ENCODE results near the gene CIZ1. TPM values are rescaled to one million over a fixed set of nuclear protein-coding genes. Genes with fewer than 3 reads are reported as not detected.

CIZ1 gene
- total RNA-seq, 1 donor from 2014 or later: 101 TPM

DNA sequence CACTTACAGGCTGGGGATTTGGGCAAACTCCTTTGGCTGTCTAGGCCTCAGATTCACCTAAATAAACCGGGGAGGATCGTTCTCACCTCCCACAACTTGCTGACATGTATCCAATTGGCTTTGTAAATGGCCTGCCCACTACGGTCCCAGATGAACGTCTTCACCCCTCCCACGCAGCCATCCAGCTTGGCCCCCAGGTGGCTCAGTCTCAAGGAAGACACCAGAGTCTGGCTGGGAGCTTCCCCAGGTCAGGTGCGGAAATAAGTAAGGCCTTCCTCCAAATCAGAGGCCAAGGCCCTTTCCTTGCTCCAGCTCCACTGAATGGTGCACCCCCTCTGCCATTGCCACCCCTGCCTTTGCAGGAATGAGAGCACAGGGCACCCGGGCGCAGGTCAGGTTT is 11.4 kb downstream of the CIZ1 start:
- H3K27me3 ChIP-seq: no peaks in the 10 kb centered on the region
- intact Hi-C loops (cut with DNase I): no loop called here
- no peak for DNase-seq (ENCODE audit: extremely low spot score in 2 of 2)
- H3K4me3 ChIP-seq: no peak overlapping the region
- TF ChIP-seq POLR2A (IDR thresholded peaks at IDR 0.05): no peak
- TF ChIP-seq, protein P1, sequence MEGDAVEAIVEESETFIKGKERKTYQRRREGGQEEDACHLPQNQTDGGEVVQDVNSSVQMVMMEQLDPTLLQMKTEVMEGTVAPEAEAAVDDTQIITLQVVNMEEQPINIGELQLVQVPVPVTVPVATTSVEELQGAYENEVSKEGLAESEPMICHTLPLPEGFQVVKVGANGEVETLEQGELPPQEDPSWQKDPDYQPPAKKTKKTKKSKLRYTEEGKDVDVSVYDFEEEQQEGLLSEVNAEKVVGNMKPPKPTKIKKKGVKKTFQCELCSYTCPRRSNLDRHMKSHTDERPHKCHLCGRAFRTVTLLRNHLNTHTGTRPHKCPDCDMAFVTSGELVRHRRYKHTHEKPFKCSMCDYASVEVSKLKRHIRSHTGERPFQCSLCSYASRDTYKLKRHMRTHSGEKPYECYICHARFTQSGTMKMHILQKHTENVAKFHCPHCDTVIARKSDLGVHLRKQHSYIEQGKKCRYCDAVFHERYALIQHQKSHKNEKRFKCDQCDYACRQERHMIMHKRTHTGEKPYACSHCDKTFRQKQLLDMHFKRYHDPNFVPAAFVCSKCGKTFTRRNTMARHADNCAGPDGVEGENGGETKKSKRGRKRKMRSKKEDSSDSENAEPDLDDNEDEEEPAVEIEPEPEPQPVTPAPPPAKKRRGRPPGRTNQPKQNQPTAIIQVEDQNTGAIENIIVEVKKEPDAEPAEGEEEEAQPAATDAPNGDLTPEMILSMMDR (IDR thresholded peaks at IDR 0.05): no peak
- no peak for TF ChIP-seq POLR2AphosphoS5 (IDR thresholded peaks at IDR 0.05; ENCODE audit: insufficient read depth in 1 of 2, low read depth in 1 of 2)
- H3K9me3 ChIP-seq: no peaks in the 10 kb centered on the region
- H3K27ac ChIP-seq: no peak overlapping the region
- peaks cover 0 to 67% of the 10 kb centered on the region in 2 donors for H3K36me3 ChIP-seq
- H3K4me1 ChIP-seq: no peaks in the 10 kb centered on the region

DNA sequence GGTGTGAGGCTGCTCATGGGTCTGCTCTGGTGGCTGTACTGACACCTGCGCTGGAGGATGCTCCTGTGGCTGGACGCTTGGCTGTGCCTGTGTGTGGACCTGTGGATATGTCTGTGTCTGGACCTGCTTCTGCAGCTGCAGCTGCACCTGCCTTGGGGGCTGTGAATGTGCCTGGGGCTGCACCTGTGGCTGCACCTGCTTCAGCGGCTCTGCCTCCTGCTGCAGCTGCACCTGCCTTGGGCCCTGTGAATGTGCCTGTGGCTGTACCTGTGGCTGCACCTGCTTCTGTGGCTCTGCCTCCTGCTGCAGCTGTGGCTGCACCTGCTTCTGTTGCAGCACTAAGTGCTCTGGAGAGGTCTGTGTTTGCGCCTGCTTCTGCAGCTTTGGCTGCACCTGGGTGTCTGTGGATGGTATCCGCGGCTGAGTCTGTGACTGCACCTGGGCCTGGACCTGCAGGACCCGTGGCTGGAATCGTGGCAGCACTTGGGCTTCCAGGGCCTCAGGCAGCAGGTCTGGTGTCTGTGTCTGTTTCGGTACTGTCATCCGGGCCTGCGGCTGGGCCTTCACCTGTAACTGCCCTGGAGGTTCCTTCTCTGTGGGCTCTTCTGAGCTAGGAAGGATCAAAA is 12.5 kb downstream of the CIZ1 start:
- DNase-seq (ENCODE audit: extremely low spot score in 2 of 2): no peak
- Histone ChIP-seq H3K4me3 (no peak overlapping the region), H3K27me3 (no peaks in the 10 kb centered on the region), H3K36me3 (peaks cover 0 to 68% of the 10 kb centered on the region in 2 donors), H3K9me3 (no peaks in the 10 kb centered on the region), H3K4me1 (no peaks in the 10 kb centered on the region), H3K27ac (no peak overlapping the region)
- TF ChIP-seq POLR2AphosphoS5 (IDR thresholded peaks at IDR 0.05; ENCODE audit: insufficient read depth in 1 of 2, low read depth in 1 of 2) (no peak), POLR2A (IDR thresholded peaks at IDR 0.05) (no peak)
- TF ChIP-seq, protein P1 (IDR thresholded peaks at IDR 0.05): no peak
- intact Hi-C loops (cut with DNase I): no loop called here

DNA sequence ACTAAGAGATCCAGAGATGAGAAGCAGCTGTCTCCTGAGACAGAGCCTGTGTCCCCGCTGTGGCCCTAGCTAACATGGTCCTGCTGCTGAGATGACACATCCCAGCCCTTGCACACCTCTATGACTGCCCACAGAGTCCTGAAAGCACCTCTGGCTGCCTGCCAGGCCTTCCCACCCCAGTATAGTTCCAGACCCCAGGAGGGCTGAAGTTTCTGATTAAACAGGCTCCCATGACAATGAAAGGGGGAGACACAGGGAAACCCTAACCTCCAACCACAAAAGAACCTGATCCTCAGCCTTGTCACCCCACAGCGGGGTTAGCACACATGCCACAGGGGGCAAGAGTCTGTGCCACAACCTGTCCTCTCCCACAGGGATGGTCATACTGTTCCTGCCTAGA is 15.6 kb downstream of the CIZ1 start:
- Histone ChIP-seq H3K4me1 (no peaks in the 10 kb centered on the region), H3K36me3 (peaks cover 0 to 69% of the 10 kb centered on the region in 2 donors), H3K9me3 (no peaks in the 10 kb centered on the region), H3K27ac (no peak overlapping the region), H3K4me3 (no peak overlapping the region), H3K27me3 (no peaks in the 10 kb centered on the region)
- DNase-seq (ENCODE audit: extremely low spot score in 2 of 2): no peak
- intact Hi-C loops (cut with DNase I): no loop called here
- TF ChIP-seq POLR2A (IDR thresholded peaks at IDR 0.05) (no peak), POLR2AphosphoS5 (IDR thresholded peaks at IDR 0.05; ENCODE audit: insufficient read depth in 1 of 2, low read depth in 1 of 2) (no peak)
- TF ChIP-seq, protein P1 (IDR thresholded peaks at IDR 0.05): no peak

DNA sequence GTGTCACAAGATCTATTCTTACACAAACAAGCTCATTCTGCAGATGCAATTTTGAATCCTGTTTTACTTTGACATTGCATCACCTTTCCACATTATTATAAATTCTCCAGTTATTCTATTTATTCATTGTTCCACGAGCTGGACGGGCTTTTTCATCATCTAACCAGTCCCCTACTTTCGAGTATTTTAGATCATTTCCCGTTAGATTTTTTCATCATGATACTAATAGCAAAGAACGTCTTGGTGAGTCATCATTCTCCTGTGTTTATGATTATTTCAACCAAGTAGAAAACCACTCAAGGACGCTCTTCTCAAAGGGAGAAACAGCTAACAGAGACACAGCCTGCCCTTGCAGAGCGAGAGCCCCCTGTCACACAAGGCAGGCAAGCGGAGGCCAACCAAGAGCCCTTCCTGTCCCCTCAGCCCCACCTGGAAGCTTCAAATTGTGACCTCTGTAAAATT is 16.2 kb downstream of the CIZ1 start:
- Histone ChIP-seq H3K4me1 (no peaks in the 10 kb centered on the region), H3K27ac (no peak overlapping the region), H3K36me3 (peaks cover 0 to 67% of the 10 kb centered on the region in 2 donors), H3K9me3 (no peaks in the 10 kb centered on the region), H3K4me3 (no peak overlapping the region), H3K27me3 (no peaks in the 10 kb centered on the region)
- TF ChIP-seq POLR2AphosphoS5 (IDR thresholded peaks at IDR 0.05; ENCODE audit: insufficient read depth in 1 of 2, low read depth in 1 of 2) (no peak), POLR2A (IDR thresholded peaks at IDR 0.05) (no peak)
- TF ChIP-seq, protein P1 (IDR thresholded peaks at IDR 0.05): no peak
- DNase-seq (ENCODE audit: extremely low spot score in 2 of 2): no peak
- intact Hi-C loops (cut with DNase I): no loop called here

DNA sequence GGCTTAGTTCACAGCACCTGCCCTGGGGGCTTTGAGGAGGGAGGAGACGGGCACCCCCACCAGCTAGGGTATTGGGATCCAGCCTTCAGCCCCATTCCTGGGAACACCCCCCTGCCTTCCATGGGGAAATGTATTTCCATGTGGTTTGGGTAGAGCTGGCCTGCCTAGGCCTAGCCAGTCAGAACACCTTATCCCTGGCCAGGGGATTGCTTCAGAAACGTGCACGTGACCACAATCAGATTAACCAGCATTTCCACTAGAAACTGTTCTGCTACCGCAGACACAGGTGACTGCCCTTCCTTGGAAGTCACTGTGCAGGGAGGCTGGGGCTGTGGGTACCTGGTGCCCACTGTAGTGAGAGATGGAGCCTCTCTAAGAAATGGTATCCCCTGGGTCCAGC is 17.3 kb downstream of the CIZ1 start:
- Histone ChIP-seq H3K27me3 (no peaks in the 10 kb centered on the region), H3K36me3 (peaks cover 0 to 67% of the 10 kb centered on the region in 2 donors), H3K9me3 (no peaks in the 10 kb centered on the region), H3K27ac (no peak overlapping the region), H3K4me3 (no peak overlapping the region), H3K4me1 (no peaks in the 10 kb centered on the region)
- intact Hi-C loops (cut with DNase I): no loop called here
- TF ChIP-seq POLR2A (IDR thresholded peaks at IDR 0.05) (no peak), POLR2AphosphoS5 (IDR thresholded peaks at IDR 0.05; ENCODE audit: insufficient read depth in 1 of 2, low read depth in 1 of 2) (no peak)
- TF ChIP-seq, protein P1 (IDR thresholded peaks at IDR 0.05): no peak
- peak in 1 of 2 donors; percentile 82 for DNase-seq (ENCODE audit: extremely low spot score in 2 of 2)

Data from vagina (tissue), 2 donors.